GM21723 (cell line): ENCODE results near the gene CLIC1.

Experiments
- ATAC-seq: cut with Tn5 transposase; IDR thresholded peaks from one replicate; pipeline ENCODE4 v1.9.1; 2021; ENCODE audit warnings: mild to moderate bottlenecking, moderate library complexity; ENCODE audit not compliant: unreplicated experiment

Gene CLIC1

DNA sequence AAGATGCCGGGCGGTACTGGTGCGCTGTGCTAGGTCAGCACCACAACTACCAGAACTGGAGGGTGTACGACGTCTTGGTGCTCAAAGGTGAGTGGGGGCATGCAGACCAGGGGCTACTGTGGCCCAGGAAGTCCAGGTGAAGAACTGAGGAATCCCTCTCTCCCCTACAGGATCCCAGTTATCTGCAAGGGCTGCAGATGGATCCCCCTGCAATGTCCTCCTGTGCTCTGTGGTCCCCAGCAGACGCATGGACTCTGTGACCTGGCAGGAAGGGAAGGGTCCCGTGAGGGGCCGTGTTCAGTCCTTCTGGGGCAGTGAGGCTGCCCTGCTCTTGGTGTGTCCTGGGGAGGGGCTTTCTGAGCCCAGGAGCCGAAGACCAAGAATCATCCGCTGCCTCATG, 28.6 kb downstream of the CLIC1 start:
- ATAC-seq, result no peak

GRCh38 chr6:31706599-31706998, 29.7 kb downstream of the CLIC1 start, which contains the start of gene LY6G6F:
TSS of gene LY6G6F (plus strand) at chr6:31706866. CDS start at chr6:31706907, 41 bp downstream.
- no peak for ATAC-seq

GRCh38 chr6:31705931-31706330, 30.4 kb downstream of the CLIC1 start:
- ATAC-seq, result no peak

GRCh38 chr6:31702819-31703716, 33.3 kb downstream of the CLIC1 start, which contains the start of gene ABHD16A:
TSS of gene ABHD16A (minus strand) at chr6:31703324. CDS start at chr6:31703281, 43 bp downstream.
- ATAC-seq, result peak; percentile 87

- ATAC-seq, result no peak
Measured at GRCh38 chr6:31702405-31702818, 33.9 kb downstream of the CLIC1 start.

- no peak for ATAC-seq
Measured at GRCh38 chr6:31701666-31702404, 34.5 kb downstream of the CLIC1 start.

- no peak for ATAC-seq
Measured at GRCh38 chr6:31700740-31701401, 35.5 kb downstream of the CLIC1 start.

- ATAC-seq, result no peak
Measured at GRCh38 chr6:31697555-31697954, 38.8 kb downstream of the CLIC1 start.

DNA sequence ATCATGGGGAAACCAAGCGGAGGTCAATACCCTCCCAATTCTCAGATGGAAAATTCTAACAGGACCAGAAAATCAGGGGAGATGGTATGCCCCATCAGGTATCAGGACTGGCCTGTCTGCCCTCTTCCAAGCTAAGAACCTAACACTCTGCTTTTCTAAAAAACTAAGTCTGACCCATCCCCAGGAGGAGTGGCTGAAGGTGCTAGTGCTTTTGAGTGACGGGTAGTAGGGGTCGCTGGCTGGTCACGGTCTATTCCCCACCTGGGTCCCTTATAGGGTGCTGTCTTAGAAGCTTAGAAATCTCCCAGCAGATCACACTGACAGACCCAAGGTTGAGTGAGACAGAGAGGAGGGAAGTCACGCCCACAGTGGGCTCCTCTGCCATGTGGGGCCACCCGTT, 42.8 kb downstream of the CLIC1 start:
- ATAC-seq, result no peak

DNA sequence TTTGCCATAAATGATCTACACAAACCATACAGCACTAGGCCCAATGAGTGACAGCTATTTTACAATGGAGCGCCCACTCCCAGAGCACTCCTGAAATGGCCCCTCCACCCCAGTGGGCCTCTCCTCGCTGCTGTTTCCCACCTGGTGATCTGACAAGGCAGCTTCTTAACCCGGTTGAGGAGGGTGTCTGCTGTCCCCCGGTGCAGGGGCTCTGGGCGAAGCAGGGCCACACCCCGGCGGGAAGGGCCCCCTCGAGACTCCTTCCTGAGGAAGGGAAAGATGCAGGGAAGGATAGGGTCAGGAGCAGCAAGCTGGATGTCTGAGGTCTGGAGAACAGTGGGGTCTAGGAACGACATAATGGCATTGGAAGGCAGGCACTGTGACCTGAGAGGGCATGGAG, 43.4 kb downstream of the CLIC1 start:
- ATAC-seq, result no peak

DNA sequence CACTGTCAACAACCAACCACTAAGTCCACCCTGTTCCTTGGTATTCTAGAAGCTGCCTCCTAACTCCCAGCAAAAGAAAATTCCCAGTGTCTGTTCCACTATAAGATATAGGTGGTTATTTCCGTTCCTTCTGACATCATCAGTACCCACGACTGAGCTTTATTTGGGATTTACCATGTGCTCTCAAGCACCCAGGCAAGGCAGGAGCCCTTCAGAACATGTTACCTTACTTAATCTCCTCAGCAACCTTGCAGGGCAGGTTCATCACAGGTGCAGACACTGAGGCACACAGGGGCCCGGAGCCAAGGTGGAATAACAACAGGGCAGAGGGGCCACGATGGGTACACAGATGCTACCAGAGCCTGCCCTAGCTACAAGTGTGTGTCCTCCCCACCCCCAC, 44.0 kb downstream of the CLIC1 start:
- no peak for ATAC-seq

- ATAC-seq, result no peak
Measured at GRCh38 chr6:31691564-31692108, 44.7 kb downstream of the CLIC1 start.

DNA sequence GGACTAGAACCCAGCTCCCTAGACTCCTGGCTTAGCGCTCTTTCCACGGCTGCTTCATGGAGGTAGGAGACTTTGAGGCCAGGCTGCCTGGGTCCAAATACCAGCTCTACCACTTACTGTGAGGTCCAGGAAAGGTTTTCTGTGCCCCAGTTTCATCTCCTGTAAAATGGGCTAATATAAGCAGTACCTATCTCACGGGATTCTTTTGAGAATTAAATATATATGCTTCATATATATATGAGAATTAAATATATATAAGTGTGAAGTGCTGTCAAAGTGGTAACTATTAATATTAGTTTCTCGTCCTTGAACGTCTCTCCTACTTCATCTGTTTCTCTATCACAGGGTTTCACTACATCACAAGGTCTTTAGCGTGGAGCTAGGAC, 45.3 kb downstream of the CLIC1 start:
- ATAC-seq, result no peak

GRCh38 chr6:31690231-31691077, 45.9 kb downstream of the CLIC1 start:
- ATAC-seq, result no peak

GRCh38 chr6:31689249-31690110, 46.9 kb downstream of the CLIC1 start:
- no peak for ATAC-seq

DNA sequence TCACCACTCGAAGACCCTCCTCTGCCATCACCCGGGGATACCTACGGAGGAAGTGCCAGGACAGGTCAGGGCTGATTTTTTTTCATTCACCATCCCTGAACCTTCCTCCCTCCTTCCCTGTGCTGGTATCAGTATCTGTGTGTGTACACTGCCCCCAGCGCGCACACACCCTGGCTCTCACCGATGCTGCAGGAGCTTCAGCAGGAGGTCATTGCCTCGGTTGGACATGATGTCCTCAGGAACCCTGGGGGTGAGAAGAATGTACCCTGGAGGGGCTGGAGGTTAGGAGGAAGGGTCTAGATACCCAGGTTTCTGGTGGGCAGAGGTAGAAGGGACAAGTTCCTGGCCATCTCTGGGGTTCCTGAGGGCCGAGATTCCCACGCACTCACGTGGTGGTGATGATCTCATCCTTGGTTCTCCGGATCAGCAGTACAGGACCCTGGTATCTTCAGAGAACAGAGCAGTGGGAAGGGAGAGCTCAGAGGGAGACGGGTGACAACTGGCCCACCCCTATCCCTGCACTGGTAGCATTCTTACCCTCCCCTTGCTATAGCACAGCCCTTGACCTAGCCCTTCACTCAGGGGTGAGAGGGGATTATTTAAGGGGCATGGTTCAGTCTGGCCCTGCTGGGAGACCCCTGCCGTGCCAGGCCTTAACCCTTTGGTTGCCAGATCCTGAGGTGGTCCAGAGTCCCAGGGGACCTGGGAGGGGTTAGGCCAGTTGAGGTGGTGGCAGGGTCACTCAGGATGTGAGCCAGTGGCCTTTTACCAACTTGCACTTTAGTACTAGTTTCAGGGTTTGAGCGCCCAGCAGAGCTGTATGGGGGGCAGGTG, 48.3 kb downstream of the CLIC1 start:
- no peak for ATAC-seq

DNA sequence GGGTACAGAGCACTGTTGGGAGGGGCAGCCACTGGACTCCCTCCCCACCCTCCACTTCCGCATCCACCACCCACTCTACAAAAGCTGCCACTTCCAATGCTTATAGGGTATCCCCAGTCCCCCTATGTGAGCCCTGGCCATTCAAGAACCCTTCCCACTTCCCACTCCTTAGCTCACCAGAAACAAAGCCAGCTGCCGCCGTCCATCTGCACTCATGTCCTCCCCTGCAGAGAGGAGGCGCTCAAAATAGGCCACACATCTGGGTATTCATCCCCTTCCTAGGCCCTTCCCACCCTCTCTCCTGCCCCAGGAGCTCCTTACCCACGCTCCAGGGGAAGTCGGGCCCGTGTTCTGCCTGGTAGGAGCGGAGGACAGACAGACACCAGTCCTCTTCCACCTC, 49.0 kb downstream of the CLIC1 start:
- ATAC-seq, result no peak

- no peak for ATAC-seq
Measured at GRCh38 chr6:31686483-31686882, 49.8 kb downstream of the CLIC1 start.
